H1 (cell line): Measurements from ENCODE around the gene OTOF. TPM values are rescaled to one million over a fixed set of nuclear protein-coding genes. Genes with fewer than 3 reads are reported as not detected.

Source experiments
- CTCF ChIA-PET: fragments of 300-600 bp; sonication (Branson Sonifier 250); formaldehyde crosslinking; loops from one replicate; lab custom pipeline; 2021; ENCODE audit not compliant: partially characterized antibody; lab: Charles Lee
- POLR2A ChIA-PET: fragments of 300-600 bp; sonication (Branson Sonifier 250); formaldehyde crosslinking; loops from one replicate; lab custom pipeline; 2021; ENCODE audit warnings: inconsistent platforms; ENCODE audit not compliant: partially characterized antibody; lab: Charles Lee
- DNase-seq, 2 experiments: peaks; one replicate each; pipeline versions ENCODE4 v3.0.0 to v3.0.0-alpha.2; 2010 to 2022; ENCODE audit warnings: low spot score in 2 of 2, low read depth in 1 of 2, mixed read lengths in 1 of 2
- FAIRE-seq: peaks from 2 replicates; lab custom pipeline; 2011; peaks lifted over from hg19 to GRCh38; lab: Jason Lieb, UNC
- H2AFZ ChIP-seq: 2 replicates; pipeline ENCODE4 v1.8.1; 2012; ENCODE audit warnings: low read length, inconsistent platforms
- H2AK5ac ChIP-seq: 2 replicates; pipeline ENCODE4 v1.6.1; 2013; ENCODE audit warnings: low read depth, low read length
- H2BK120ac ChIP-seq: replicated peaks from 2 replicates; pipeline ENCODE3; 2013; ENCODE audit warnings: low read depth, low read length, inconsistent platforms
- H2BK12ac ChIP-seq: 2 replicates; pipeline ENCODE4 v1.6.1; 2013; ENCODE audit warnings: low read depth, low read length
- H2BK15ac ChIP-seq: 2 replicates; pipeline ENCODE4 v1.6.1; 2013; ENCODE audit warnings: low read length
- H2BK20ac ChIP-seq: 2 replicates; pipeline ENCODE4 v1.6.1; 2013; ENCODE audit warnings: low read length
- H2BK5ac ChIP-seq: 2 replicates; pipeline ENCODE4 v1.6.1; 2013; ENCODE audit warnings: low read depth, low read length
- H3K14ac ChIP-seq: 2 replicates; pipeline ENCODE4 v1.6.1; 2013; ENCODE audit warnings: inconsistent platforms; ENCODE audit not compliant: insufficient read length
- H3K18ac ChIP-seq: 2 replicates; pipeline ENCODE4 v1.6.1; 2013; ENCODE audit warnings: low read length; ENCODE audit errors: extremely low read depth
- H3K23ac ChIP-seq: 2 replicates; pipeline ENCODE4 v1.6.1; 2013; ENCODE audit warnings: inconsistent platforms; ENCODE audit not compliant: insufficient read length
- H3K23me2 ChIP-seq: 2 replicates; pipeline ENCODE4 v1.6.1; 2013; ENCODE audit warnings: low read depth, low read length
- H3K27ac ChIP-seq: 2 replicates; pipeline ENCODE4 v1.6.1; 2011; ENCODE audit warnings: low read depth, low read length, inconsistent platforms
- H3K27me3 ChIP-seq, 4 experiments: replicated peaks in 1 of 4; 1 replicate in 1 of 4; 2 replicates in 3 of 4; pipeline versions ENCODE4 v1.6.1 to v1.8.1; 2011 to 2013; ENCODE audit warnings: low read length in 3 of 4, mild to moderate bottlenecking in 3 of 4, inconsistent platforms in 2 of 4, mixed read lengths in 2 of 4, moderate library complexity in 1 of 4; ENCODE audit not compliant: control insufficient read depth in 3 of 4, insufficient read depth in 3 of 4; ENCODE audit errors: extremely low read depth in 1 of 4
- H3K36me3 ChIP-seq, 4 experiments: 2 replicates each; pipeline versions ENCODE4 v1.6.1 to v1.8.1; 2011 to 2013; ENCODE audit warnings: mild to moderate bottlenecking in 4 of 4, low read length in 3 of 4, moderate library complexity in 2 of 4, control low read depth in 1 of 4, inconsistent platforms in 1 of 4; ENCODE audit not compliant: insufficient read depth in 4 of 4, control insufficient read depth in 2 of 4
- H3K4ac ChIP-seq: replicated peaks from 2 replicates; pipeline ENCODE3; 2013; ENCODE audit warnings: low read length, low read depth, mixed read lengths, inconsistent platforms; ENCODE audit not compliant: insufficient read length
- H3K4me1 ChIP-seq, 4 experiments: replicated peaks in 1 of 4; 1 replicate in 1 of 4; 2 replicates in 3 of 4; pipeline versions ENCODE4 v1.6.1 to v1.8.1; 2011 to 2013; ENCODE audit warnings: low read length in 3 of 4, inconsistent platforms in 2 of 4, mixed read lengths in 1 of 4; ENCODE audit not compliant: insufficient read depth in 4 of 4, control insufficient read depth in 3 of 4
- H3K4me2 ChIP-seq, 2 experiments: 2 replicates each; pipeline versions ENCODE4 v1.6.1 to v1.8.1; 2011 to 2013; ENCODE audit warnings: low read depth in 2 of 2, low read length in 2 of 2, control low read depth in 1 of 2, inconsistent platforms in 1 of 2, mild to moderate bottlenecking in 1 of 2; ENCODE audit not compliant: insufficient read depth in 1 of 2
- H3K4me3 ChIP-seq, 4 experiments: fragments of 200-600, 300-600 bp in 1 of 4; sonication (generic), shearing (Covaris generic), sonication (Bioruptor Twin) in 1 of 4; 2 replicates each; pipeline versions ENCODE4 v1.5.1 to v1.8.1; 2011 to 2016; ENCODE audit warnings: low read length in 4 of 4, low read depth in 3 of 4, control low read depth in 2 of 4, inconsistent platforms in 2 of 4, mild to moderate bottlenecking in 2 of 4, mixed read lengths in 1 of 4, moderate library complexity in 1 of 4; ENCODE audit not compliant: insufficient read depth in 2 of 4; ENCODE audit errors: extremely low read depth in 1 of 4
- H3K56ac ChIP-seq: replicated peaks from 2 replicates; pipeline ENCODE3; 2013; ENCODE audit warnings: low read depth, mild to moderate bottlenecking, mixed read lengths, low read length, inconsistent platforms; ENCODE audit not compliant: insufficient read length
- H3K79me1 ChIP-seq: 2 replicates; pipeline ENCODE4 v1.6.1; 2013; ENCODE audit warnings: low read depth, low read length, control low read depth
- H3K79me2 ChIP-seq, 2 experiments: 2 replicates each; pipeline versions ENCODE4 v1.6.1 to v1.8.1; 2012 to 2013; ENCODE audit warnings: low read length in 2 of 2, mild to moderate bottlenecking in 2 of 2, inconsistent platforms in 1 of 2; ENCODE audit not compliant: insufficient read depth in 2 of 2, control insufficient read depth in 1 of 2
- H3K9ac ChIP-seq, 4 experiments: replicated peaks in 1 of 4; 1 replicate in 1 of 4; 2 replicates in 3 of 4; pipeline versions ENCODE4 v1.6.1 to v1.8.1; 2011 to 2013; ENCODE audit warnings: low read depth in 3 of 4, low read length in 3 of 4, control low read depth in 2 of 4, mild to moderate bottlenecking in 2 of 4, moderate library complexity in 2 of 4, inconsistent platforms in 1 of 4; ENCODE audit errors: extremely low read depth in 1 of 4
- H3K9me3 ChIP-seq, 2 experiments: 2 replicates each; pipeline versions ENCODE4 v1.6.1 to v1.8.1; 2012 to 2013; ENCODE audit warnings: mild to moderate bottlenecking in 2 of 2, moderate library complexity in 2 of 2, control low read depth in 1 of 2, inconsistent platforms in 1 of 2, low read depth in 1 of 2, low read length in 1 of 2, mixed read lengths in 1 of 2; ENCODE audit not compliant: insufficient read depth in 2 of 2
- H4K20me1 ChIP-seq, 2 experiments: replicated peaks in 1 of 2; 2 replicates each; pipeline versions ENCODE3 to v1.8.1; 2011 to 2013; ENCODE audit warnings: inconsistent platforms in 2 of 2, low read length in 2 of 2, mild to moderate bottlenecking in 1 of 2; ENCODE audit not compliant: insufficient read depth in 2 of 2, control insufficient read depth in 1 of 2
- H4K5ac ChIP-seq: 2 replicates; pipeline ENCODE4 v1.6.1; 2013; ENCODE audit warnings: low read length, low read depth, mixed read lengths, inconsistent platforms; ENCODE audit not compliant: insufficient read length
- H4K8ac ChIP-seq: 2 replicates; pipeline ENCODE4 v1.8.0; 2013; ENCODE audit warnings: mild to moderate bottlenecking, moderate library complexity, low read length, inconsistent platforms; ENCODE audit not compliant: insufficient read depth; ENCODE audit errors: extremely low read depth
- H4K91ac ChIP-seq: replicated peaks from 2 replicates; pipeline ENCODE3; 2013; ENCODE audit warnings: low read length, mixed read lengths, inconsistent platforms; ENCODE audit not compliant: insufficient read length
- CBX5 ChIP-seq: fragments of 300-800, 300-1000 bp; sonication (generic); IDR thresholded peaks from 2 replicates; pipeline ENCODE4 v1.7.1; 2016; ENCODE audit warnings: antibody characterized with exemption, low read length, low read depth
- JUND ChIP-seq: IDR thresholded peaks from 2 replicates; pipeline ENCODE4 v1.6.1; 2011; ENCODE audit warnings: mild to moderate bottlenecking, improper control_type of control experiment, low read length
- MAX ChIP-seq: IDR thresholded peaks from 2 replicates; pipeline ENCODE4 v1.6.1; 2012; ENCODE audit warnings: inconsistent platforms
- NRF1 ChIP-seq: IDR thresholded peaks from 2 replicates; pipeline ENCODE4 v1.6.1; 2011; ENCODE audit warnings: mild to moderate bottlenecking, low read depth, low read length, improper control_type of control experiment
- POLR2AphosphoS5 ChIP-seq: IDR thresholded peaks from 2 replicates; pipeline ENCODE4 v1.6.1; 2011; ENCODE audit warnings: low read depth, low read length
- POU5F1 ChIP-seq: IDR thresholded peaks from 2 replicates; pipeline ENCODE4 v1.6.1; 2011; ENCODE audit warnings: low read depth, mild to moderate bottlenecking, low read length, moderate library complexity
- RXRA ChIP-seq: IDR thresholded peaks from 2 replicates; pipeline ENCODE4 v1.6.1; 2011; ENCODE audit warnings: low read depth, mild to moderate bottlenecking, low read length, moderate library complexity; ENCODE audit not compliant: insufficient read depth
- SP1 ChIP-seq: IDR thresholded peaks from 2 replicates; pipeline ENCODE4 v1.6.1; 2011; ENCODE audit warnings: low read depth, low read length
- SRF ChIP-seq: IDR thresholded peaks from 2 replicates; pipeline ENCODE4 v1.6.1; 2011; ENCODE audit warnings: mild to moderate bottlenecking, low read depth, low read length, moderate library complexity
- TEAD4 ChIP-seq: IDR thresholded peaks from 2 replicates; pipeline ENCODE4 v1.6.1; 2012; ENCODE audit warnings: low read depth, low read length, inconsistent platforms, mixed read lengths
- WGBS, 2 experiments: shearing (Covaris generic) in 1 of 2; methylation state at CpG; one replicate each; pipeline versions ENCODE4 v1.1.6 to v1.1.7; 2013 to 2015; ENCODE audit warnings: low lambda C conversion rate in 2 of 2, mixed read lengths in 2 of 2, inconsistent platforms in 1 of 2, low coverage in 1 of 2, missing lambda C conversion rate in 1 of 2; ENCODE audit not compliant: insufficient replicate concordance in 2 of 2, insufficient coverage in 1 of 2, insufficient read length in 1 of 2; ENCODE audit errors: extremely low coverage in 1 of 2, missing lambda C conversion rate in 1 of 2; 5-methylcytosine and 5-hydroxymethylcytosine counted together
- polyA plus RNA-seq, 7 experiments: library from polyadenylated mRNA; depleted of rRNA in 3 of 7; stranded (reverse) in 5 of 7; unstranded in 2 of 7; fragments of >200 nt in 5 of 7; fragments of 200-250 nt in 2 of 7; gene quantifications; 1 replicate in 5 of 7; 2 replicates in 1 of 7; 4 replicates in 1 of 7; pipeline versions ENCODE4 v1.2.1 to v1.2.3, GENCODE V29; 2011 to 2013; ENCODE audit warnings: missing spikeins in 2 of 7, mixed read lengths in 2 of 7
- total RNA-seq: library from RNA; stranded (reverse); fragmentation: NEBNext Ultra II Directional; extraction: Animal tissue kit (Norgen Biotek cat#: 25700); gene quantifications from 2 replicates; pipeline ENCODE4 v1.2.1, GENCODE V29; 2021
- TF ChIP-seq, protein P1 (sequence below): IDR thresholded peaks from 2 replicates; pipeline ENCODE4 v1.6.1; 2012; ENCODE audit warnings: low read length, inconsistent platforms

OTOF gene
- total and polyA plus RNA-seq, 2 of the 8 experiments (the other 6 are each of a cell fraction or from before 2014, with no cell fraction given): 0.06 TPM; not detected in 1

DNA sequence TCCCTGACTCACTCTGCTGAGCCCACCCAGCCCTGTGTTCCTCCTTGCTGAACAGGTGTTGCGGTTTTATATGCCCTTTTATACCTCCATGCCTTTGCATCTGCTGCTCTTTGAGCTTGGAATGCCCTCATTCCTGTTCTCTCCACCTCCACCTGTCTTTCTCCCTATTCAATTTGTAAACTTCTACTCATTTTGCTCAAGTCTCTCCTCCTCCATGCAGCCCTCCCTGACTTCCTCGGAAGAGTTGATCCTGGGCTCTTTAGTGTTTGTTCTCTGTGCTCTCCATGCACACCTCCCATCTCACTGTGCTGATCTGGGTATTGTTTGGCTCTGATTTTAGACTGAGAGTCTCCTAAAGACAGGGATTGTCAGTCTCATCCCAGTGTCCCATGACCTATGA, 7.2 kb upstream of the OTOF start:
- no peak overlapping the region for H2BK12ac ChIP-seq
- no peaks in the 10 kb centered on the region for H3K9me3 ChIP-seq
- no peak overlapping the region for H3K27ac ChIP-seq
- H3K4me2 ChIP-seq: no peak overlapping the region
- H2BK120ac ChIP-seq: no peak overlapping the region
- DNase-seq (no peak), FAIRE-seq (no peak)
- no peak overlapping the region for H4K8ac ChIP-seq
- ChIA-PET POLR2A (no interaction called here), CTCF (interaction anchor here (0.6 to 3.4 kb wide), 4 partner anchors 12 to 130 kb away, joined by 3 to 14 read pairs (median 4); no protein-coding TSS in a partner anchor)
- no peak overlapping the region for H4K5ac ChIP-seq
- H3K36me3 ChIP-seq: no peaks in the 10 kb centered on the region
- no peak overlapping the region for H4K91ac ChIP-seq
- H3K4me3 ChIP-seq: no peak overlapping the region
- no peak overlapping the region for H2AFZ ChIP-seq
- no peak overlapping the region for H3K9ac ChIP-seq
- H3K79me1 ChIP-seq: no peaks in the 10 kb centered on the region
- 85% methylated on average over 2 of the region's 2 CpGs; no CpG with 5 or more reads in 1 of the 2 experiments for WGBS, 2 experiments
- H3K4me1 ChIP-seq: no peaks in the 10 kb centered on the region; a peak in 1 of 7 replicates
- H2BK15ac ChIP-seq: no peak overlapping the region
- H2BK20ac ChIP-seq: no peak overlapping the region
- H3K79me2 ChIP-seq: no peaks in the 10 kb centered on the region
- no peak overlapping the region for H2AK5ac ChIP-seq
- H3K27me3 ChIP-seq: no peaks in the 10 kb centered on the region
- TF ChIP-seq TEAD4 (no peak), JUND (no peak), SP1 (no peak), POLR2AphosphoS5 (no peak), NRF1 (no peak), MAX (no peak), CBX5 (no peak), POU5F1 (no peak), RXRA (no peak), SRF (no peak)
- TF ChIP-seq, protein P1, sequence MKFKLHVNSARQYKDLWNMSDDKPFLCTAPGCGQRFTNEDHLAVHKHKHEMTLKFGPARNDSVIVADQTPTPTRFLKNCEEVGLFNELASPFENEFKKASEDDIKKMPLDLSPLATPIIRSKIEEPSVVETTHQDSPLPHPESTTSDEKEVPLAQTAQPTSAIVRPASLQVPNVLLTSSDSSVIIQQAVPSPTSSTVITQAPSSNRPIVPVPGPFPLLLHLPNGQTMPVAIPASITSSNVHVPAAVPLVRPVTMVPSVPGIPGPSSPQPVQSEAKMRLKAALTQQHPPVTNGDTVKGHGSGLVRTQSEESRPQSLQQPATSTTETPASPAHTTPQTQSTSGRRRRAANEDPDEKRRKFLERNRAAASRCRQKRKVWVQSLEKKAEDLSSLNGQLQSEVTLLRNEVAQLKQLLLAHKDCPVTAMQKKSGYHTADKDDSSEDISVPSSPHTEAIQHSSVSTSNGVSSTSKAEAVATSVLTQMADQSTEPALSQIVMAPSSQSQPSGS: no peak
- no peak overlapping the region for H3K18ac ChIP-seq
- no peak overlapping the region for H2BK5ac ChIP-seq
- H3K14ac ChIP-seq: no peak overlapping the region
- H3K4ac ChIP-seq: no peak overlapping the region
- peaks cover 0 to 7% of the 10 kb centered on the region in 2 experiments for H4K20me1 ChIP-seq
- H3K23me2 ChIP-seq: peaks cover 5% of the 10 kb centered on the region; the same call in 1 of the 2 replicates
- H3K23ac ChIP-seq: no peak overlapping the region
- H3K56ac ChIP-seq: no peak overlapping the region
